GM12878 (cell line): ENCODE data around the gene PTCH2. TPM values are rescaled to one million over a fixed set of nuclear protein-coding genes. Genes with fewer than 3 reads are reported as not detected.

Experiments
- ATAC-seq: fragments of 200-7000 bp; cut with Tn5 transposase; 3 replicates; pipeline ENCODE4 v1.9.1; 2020; ENCODE audit warnings: mild to moderate bottlenecking, moderate library complexity
- BruUV-seq: library from RNA; stranded (reverse); fragments of 400-500 nt; replicated peaks from 2 replicates; lab custom pipeline; 2021; lab: Mats Ljungman, UMichigan
- CTCF ChIA-PET: fragments of 300-600 bp; sonication (Branson Sonifier 250); formaldehyde crosslinking; extraction: SDS; loops from one replicate; lab custom pipeline; 2021; ENCODE audit warnings: inconsistent platforms; lab: Yijun Ruan, JAX
- POLR2A ChIA-PET: fragments of 350-600 bp; formaldehyde crosslinking; extraction: SDS; loops from one replicate; lab custom pipeline; 2021; ENCODE audit warnings: inconsistent platforms; lab: Charles Lee
- RAD21 ChIA-PET: fragments of 300-600 bp; sonication (Branson Sonifier 250); formaldehyde crosslinking; loops from one replicate; lab custom pipeline; 2023; ENCODE audit warnings: antibody characterized with exemption; ENCODE audit not compliant: unreplicated experiment; lab: Charles Lee
- SMC1A ChIA-PET: fragments of 300-600 bp; sonication (Branson Sonifier 250); formaldehyde crosslinking; loops from one replicate; lab custom pipeline; 2023; ENCODE audit not compliant: unreplicated experiment, uncharacterized antibody; lab: Charles Lee
- DNase-seq: peaks from one replicate; pipeline ENCODE4 v3.0.0-alpha.2; 2011; ENCODE audit warnings: low read depth, low spot score
- FAIRE-seq: peaks from 3 replicates; lab custom pipeline; 2011; peaks lifted over from hg19 to GRCh38; lab: Jason Lieb, UNC
- H2AFZ ChIP-seq: 2 replicates; pipeline ENCODE4 v1.6.0; 2011; ENCODE audit warnings: low read depth, low read length, control low read depth; ENCODE audit not compliant: control insufficient read depth
- H3K27ac ChIP-seq: 2 replicates; pipeline ENCODE4 v1.5.1; 2011; ENCODE audit warnings: control low read depth; ENCODE audit not compliant: control insufficient read depth, insufficient read depth
- H3K27me3 ChIP-seq, 2 experiments: replicated peaks in 1 of 2; 2 replicates each; pipeline versions ENCODE4 v1.6.0 to v1.6.1; 2011; ENCODE audit warnings: low read length in 1 of 2; ENCODE audit not compliant: control insufficient read depth in 2 of 2, insufficient read depth in 2 of 2
- H3K36me3 ChIP-seq, 2 experiments: 2 replicates each; pipeline ENCODE4 v1.5.1; 2011; ENCODE audit warnings: low read length in 1 of 2; ENCODE audit not compliant: control insufficient read depth in 2 of 2, insufficient read depth in 2 of 2
- H3K4me1 ChIP-seq: 2 replicates; pipeline ENCODE4 v1.6.1; 2011; ENCODE audit warnings: mild to moderate bottlenecking, low read length, moderate library complexity, mixed read lengths; ENCODE audit not compliant: control insufficient read depth, insufficient read depth
- H3K4me2 ChIP-seq: 2 replicates; pipeline ENCODE4 v1.6.0; 2011; ENCODE audit warnings: control low read depth; ENCODE audit not compliant: control insufficient read depth, insufficient read depth
- H3K4me3 ChIP-seq: fragments of 200-600 bp; sonication (generic); 2 replicates; pipeline ENCODE4 v1.5.1; 2016
- H3K79me2 ChIP-seq: 2 replicates; pipeline ENCODE4 v1.6.0; 2011; ENCODE audit warnings: low read length; ENCODE audit not compliant: control insufficient read depth, insufficient read depth
- H3K9ac ChIP-seq: 2 replicates; pipeline ENCODE4 v1.8.0; 2011; ENCODE audit warnings: low read length, control low read depth, mixed read lengths; ENCODE audit not compliant: control insufficient read depth, insufficient read depth
- H3K9me3 ChIP-seq: replicated peaks from 3 replicates; pipeline ENCODE4 v1.5.1; 2011; ENCODE audit warnings: mild to moderate bottlenecking, low read length; ENCODE audit not compliant: control insufficient read depth, insufficient read depth
- H4K20me1 ChIP-seq: 2 replicates; pipeline ENCODE4 v1.6.0; 2011; ENCODE audit not compliant: control insufficient read depth, insufficient read depth
- CUX1 ChIP-seq: IDR thresholded peaks from 2 replicates; pipeline ENCODE4 v1.6.1; 2012; ENCODE audit warnings: improper control_type of control experiment, low read depth, low read length; ENCODE audit not compliant: insufficient replicate concordance
- HDAC6 ChIP-seq: fragments of 200-600 bp; sonication (generic); IDR thresholded peaks from one replicate; pipeline ENCODE4 v1.8.0; 2017; ENCODE audit warnings: antibody characterized with exemption; ENCODE audit not compliant: unreplicated experiment
- KAT2A ChIP-seq: conservative IDR thresholded peaks from 2 replicates; pipeline ENCODE4 v1.6.1; 2011; ENCODE audit warnings: low read depth, low read length; ENCODE audit not compliant: control insufficient read depth
- NFIC ChIP-seq: IDR thresholded peaks from 2 replicates; pipeline ENCODE4 v1.6.1; 2012; ENCODE audit warnings: low read depth, mild to moderate bottlenecking, inconsistent platforms, low read length, moderate library complexity
- PAX8 ChIP-seq: fragments of 450-650 bp; IDR thresholded peaks from 2 replicates; pipeline ENCODE4 v1.6.1; 2017; ENCODE audit warnings: mild to moderate bottlenecking, moderate library complexity
- POU2F2 ChIP-seq: IDR thresholded peaks from 3 replicates; pipeline ENCODE4 v1.6.1; 2011; ENCODE audit warnings: low read depth, mild to moderate bottlenecking, low read length, borderline replicate concordance
- RBBP5 ChIP-seq: fragments of 200-600 bp; sonication (generic); conservative IDR thresholded peaks from 2 replicates; pipeline ENCODE4 v1.6.1; 2016
- RUNX3 ChIP-seq: IDR thresholded peaks from 2 replicates; pipeline ENCODE4 v1.6.1; 2012; ENCODE audit warnings: low read length, inconsistent platforms
- SUPT20H ChIP-seq: IDR thresholded peaks from 2 replicates; pipeline ENCODE4 v1.6.1; 2011; ENCODE audit warnings: low read depth, mild to moderate bottlenecking, low read length, moderate library complexity, borderline replicate concordance; ENCODE audit not compliant: control insufficient read depth
- TAF1 ChIP-seq: IDR thresholded peaks from 2 replicates; pipeline ENCODE4 v1.6.1; 2011; ENCODE audit warnings: mild to moderate bottlenecking, low read depth, low read length, borderline replicate concordance
- TBL1XR1 ChIP-seq: IDR thresholded peaks from 2 replicates; pipeline ENCODE4 v1.6.1; 2012; ENCODE audit warnings: low read depth, low read length, improper control_type of control experiment
- ZBTB40 ChIP-seq: fragments of 450-650 bp; IDR thresholded peaks from 2 replicates; pipeline ENCODE4 v1.6.1; 2016; ENCODE audit warnings: mild to moderate bottlenecking, moderate library complexity, borderline replicate concordance
- ZNF274 ChIP-seq: IDR thresholded peaks from one replicate; pipeline ENCODE4 v1.8.0; 2011; ENCODE audit not compliant: insufficient read length, insufficient read depth
- WGBS: methylation state at CpG from one replicate; pipeline ENCODE4 v1.1.6; 2016; ENCODE audit warnings: low lambda C conversion rate; ENCODE audit not compliant: insufficient replicate concordance, insufficient coverage; ENCODE audit errors: missing lambda C conversion rate; 5-methylcytosine and 5-hydroxymethylcytosine counted together
- in situ Hi-C: fragments of 300-500 bp; cut with MboI; formaldehyde crosslinking; loops from 9 replicates; pipeline ENCODE4 v1.14.3; 2018; ENCODE audit warnings: mixed read lengths
- intact Hi-C: fragments of 100-400 bp; cut with micrococcal nuclease; formaldehyde crosslinking; loops from one replicate; pipeline ENCODE4 v1.14.2; 2022; ENCODE audit not compliant: unreplicated experiment
- polyA plus RNA-seq, 11 experiments: library from polyadenylated mRNA; depleted of rRNA in 4 of 11; unstranded in 6 of 11; stranded (reverse) in 5 of 11; fragments of >200 nt; fragmentation: Nextera tagmentation in 4 of 11; fragmentation: Illumina TruSeq in 1 of 11; extraction: Ambion mirVana in 4 of 11; extraction: Trizol in 1 of 11; gene quantifications; 1 replicate in 1 of 11; 2 replicates in 10 of 11; pipeline versions ENCODE4 v1.2.1 to v1.2.3, GENCODE V29; 2011 to 2016; ENCODE audit warnings: inconsistent platforms in 2 of 11, missing spikeins in 2 of 11, low read depth in 1 of 11
- total RNA-seq, 4 experiments: library from RNA; depleted of rRNA in 3 of 4; stranded (reverse); fragments of >200 nt in 3 of 4; fragmentation: Illumina TruSeq in 1 of 4; extraction: Trizol in 1 of 4; gene quantifications; 2 replicates each; pipeline versions ENCODE4 v1.2.1 to v1.2.3, GENCODE V29; 2013 to 2021

The PTCH2 gene
- total and polyA plus RNA-seq, 10 of the 15 experiments (the other 5 are each of a cell fraction or from before 2014, with no cell fraction given), result 0.03 to 8.4 (median 0.10) TPM

- CTCF ChIA-PET, result interaction anchor here (0.6 kb wide), 2 partner anchors 116 to 333 kb away, joined by 3 read pairs; no protein-coding TSS in a partner anchor
- Histone ChIP-seq H3K4me1 (no peaks in the 10 kb centered on the region), H3K4me3 (no peak overlapping the region), H3K27me3 (no peaks in the 10 kb centered on the region), H3K9me3 (no peaks in the 10 kb centered on the region), H3K9ac (no peak overlapping the region), H3K27ac (no peak overlapping the region), H3K36me3 (peaks cover 0 to 1% of the 10 kb centered on the region in 2 experiments; a peak in 2 of 4 replicates), H3K4me2 (no peak overlapping the region), H4K20me1 (no peaks in the 10 kb centered on the region), H3K79me2 (no peaks in the 10 kb centered on the region), H2AFZ (no peak overlapping the region)
- RAD21 ChIA-PET, result no interaction called here
- POLR2A ChIA-PET, result interaction anchor here (0.6 kb wide), 2 partner anchors 103 to 1083 kb away, joined by 3 to 5 read pairs; no protein-coding TSS in a partner anchor
- no peak for TF ChIP-seq ZBTB40
- TF ChIP-seq RUNX3, result no peak
- no peak for TF ChIP-seq HDAC6
- no peak for TF ChIP-seq POU2F2
- TF ChIP-seq NFIC, result no peak
- no peak for TF ChIP-seq PAX8
- no peak for TF ChIP-seq SUPT20H
- no peak for TF ChIP-seq ZNF274
- no peak for TF ChIP-seq TAF1
- TF ChIP-seq RBBP5, result no peak
- TF ChIP-seq KAT2A, result no peak
- no peak for TF ChIP-seq CUX1
- no peak for TF ChIP-seq TBL1XR1
- BruUV-seq, result no TSS peak
- no peak for DNase-seq
- in situ Hi-C loops (no loop called here), intact Hi-C loops (no loop called here)
- WGBS, result 92% methylated on average over 10 of the region's 10 CpGs
- FAIRE-seq, result no peak
- SMC1A ChIA-PET, result interaction anchor here (1.0 kb wide), 1 partner anchor 19 kb away, joined by 3 read pairs; no protein-coding TSS in a partner anchor
- no peak for ATAC-seq
Observed at GRCh38 chr1:44867801-44868200, 24.7 kb upstream of the PTCH2 start.
